Colonic mucosa (tissue), 4 donors: ENCODE results near the gene YIPF4. TPM values are rescaled to one million over a fixed set of nuclear protein-coding genes. Genes with fewer than 3 reads are reported as not detected.
A peak's percentile ranks its signal among the peaks of the same experiment; 100 is the strongest.
"Not testable (repeated sequence)": the region's sequence is repeated elsewhere in the genome, so short reads cannot be mapped to it uniquely, and the experiment has no call there.

Source experiments
- DNase-seq: peaks from one replicate; pipeline ENCODE4 v3.0.0-alpha.2; 2020
- H3K27ac ChIP-seq: fragments of 200-600 bp; one replicate; pipeline ENCODE4 v1.8.0; 2021
- H3K27me3 ChIP-seq: fragments of 200-600 bp; one replicate; pipeline ENCODE4 v1.8.0; 2021
- H3K36me3 ChIP-seq: fragments of 200-600 bp; one replicate; pipeline ENCODE4 v1.8.0; 2021
- H3K4me1 ChIP-seq: fragments of 200-600 bp; one replicate; pipeline ENCODE4 v1.8.0; 2021; ENCODE audit warnings: mild to moderate bottlenecking
- H3K4me3 ChIP-seq: fragments of 200-600 bp; one replicate; pipeline ENCODE4 v1.8.0; 2021
- H3K9ac ChIP-seq, 2 donors: one replicate each; pipeline ENCODE4 v1.7.0; 2013; ENCODE audit warnings: control low read depth in 2 of 2, low read depth in 2 of 2, low read length in 2 of 2
- H3K9me3 ChIP-seq: fragments of 200-600 bp; one replicate; pipeline ENCODE4 v1.8.0; 2021
- CTCF ChIP-seq: fragments of 200-600 bp; IDR thresholded peaks from one replicate; pipeline ENCODE4 v1.8.0; 2022; ENCODE audit warnings: antibody characterized with exemption, mild to moderate bottlenecking
- intact Hi-C: fragments of 100-400 bp; cut with DNase I; formaldehyde crosslinking; loops from one replicate; pipeline ENCODE4 v1.14.1; 2022
- total RNA-seq, 2 donors: library from RNA; stranded (reverse); fragmentation: NEBNext Ultra II Directional in 1 of 2; extraction: Animal tissue kit (Norgen Biotek cat#: 25700) in 1 of 2; gene quantifications; one replicate each; pipeline ENCODE4 v1.2.1, GENCODE V29; 2021
- donor health status: healthy.
- donor health status: DM: no; HTN: no; CAD: no.
- donor health status: DM: no; HTN: no; CAD: no.

Gene YIPF4
- total RNA-seq, 2 donors from 2014 or later = 47.3 to 82.8 TPM

GRCh38 chr2:32278478-32278853 lies 762 bp downstream of the YIPF4 start:
- DNase-seq = no peak
- Histone ChIP-seq H3K27me3 (no peaks in the 10 kb centered on the region), H3K4me1 (no peaks in the 10 kb centered on the region), H3K27ac (peak overlapping the region; percentile 78), H3K36me3 (no peaks in the 10 kb centered on the region), H3K9me3 (no peaks in the 10 kb centered on the region), H3K9ac (peak overlapping the region; percentile 86 to 94), H3K4me3 (peak overlapping the region; percentile 86)
- no peak for TF ChIP-seq CTCF
- intact Hi-C loops = loop anchor here (10.0 kb wide), 1 partner anchor 114 kb away; the partner anchor contains the start of gene SLC30A6

DNA sequence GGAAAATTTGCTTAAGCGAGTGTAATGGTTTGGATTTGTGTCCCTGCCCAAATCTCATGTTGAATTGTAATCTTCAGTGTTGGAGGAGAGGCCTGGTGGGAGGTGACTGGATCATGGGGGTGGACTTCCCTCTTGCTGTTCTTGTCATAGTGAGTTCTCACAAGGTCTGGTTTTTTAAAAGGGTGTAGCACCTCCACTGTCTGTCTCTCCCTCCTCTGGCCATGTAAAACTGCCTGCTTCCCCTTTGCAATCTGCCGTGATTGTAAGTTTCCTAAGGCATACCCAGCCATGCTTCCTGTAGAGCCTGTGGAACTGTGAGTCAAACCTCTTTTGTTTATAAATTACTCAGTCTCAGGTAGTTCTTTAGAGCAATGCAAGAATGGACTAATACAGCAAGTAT lies 6.6 kb downstream of the YIPF4 start:
- DNase-seq = no peak
- Histone ChIP-seq H3K27ac (no peak overlapping the region), H3K27me3 (no peaks in the 10 kb centered on the region), H3K9ac (no peak overlapping the region), H3K4me3 (no peak overlapping the region), H3K36me3 (no peaks in the 10 kb centered on the region), H3K9me3 (no peaks in the 10 kb centered on the region), H3K4me1 (peaks cover 5% of the 10 kb centered on the region)
- intact Hi-C loops = no loop called here
- no peak for TF ChIP-seq CTCF

- no peak for DNase-seq
- Histone ChIP-seq H3K36me3 (no peaks in the 10 kb centered on the region), H3K4me1 (peaks cover 5% of the 10 kb centered on the region), H3K27ac (peak overlapping the region; percentile 78), H3K9ac (peak overlapping the region in 1 of 2 donors; percentile 34), H3K9me3 (no peaks in the 10 kb centered on the region), H3K27me3 (no peaks in the 10 kb centered on the region), H3K4me3 (no peak overlapping the region)
- no peak for TF ChIP-seq CTCF
- intact Hi-C loops = no loop called here
Measured at GRCh38 chr2:32289165-32289999, 11.7 kb downstream of the YIPF4 start.

DNA sequence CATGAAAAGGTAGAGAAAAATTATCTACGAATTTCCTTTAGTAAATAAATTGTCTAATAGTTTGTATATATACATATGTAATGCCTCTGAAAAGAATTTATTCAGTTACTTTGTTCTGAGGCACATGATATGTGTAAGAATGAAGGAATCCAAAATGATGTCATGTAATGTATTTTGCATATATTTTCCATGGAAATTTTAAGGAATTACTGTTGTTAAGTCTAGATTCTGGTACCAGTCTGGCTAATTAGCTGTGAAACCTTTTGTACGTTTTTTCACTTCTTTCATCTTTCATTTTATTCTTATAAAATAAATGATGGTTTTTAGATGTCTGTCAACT lies 12.3 kb downstream of the YIPF4 start:
- Histone ChIP-seq H3K4me1 (peaks cover 5% of the 10 kb centered on the region), H3K4me3 (no peak overlapping the region), H3K27me3 (no peaks in the 10 kb centered on the region), H3K27ac (no peak overlapping the region), H3K36me3 (no peaks in the 10 kb centered on the region), H3K9ac (no peak overlapping the region), H3K9me3 (no peaks in the 10 kb centered on the region)
- DNase-seq = no peak
- TF ChIP-seq CTCF = no peak
- intact Hi-C loops = no loop called here

DNA sequence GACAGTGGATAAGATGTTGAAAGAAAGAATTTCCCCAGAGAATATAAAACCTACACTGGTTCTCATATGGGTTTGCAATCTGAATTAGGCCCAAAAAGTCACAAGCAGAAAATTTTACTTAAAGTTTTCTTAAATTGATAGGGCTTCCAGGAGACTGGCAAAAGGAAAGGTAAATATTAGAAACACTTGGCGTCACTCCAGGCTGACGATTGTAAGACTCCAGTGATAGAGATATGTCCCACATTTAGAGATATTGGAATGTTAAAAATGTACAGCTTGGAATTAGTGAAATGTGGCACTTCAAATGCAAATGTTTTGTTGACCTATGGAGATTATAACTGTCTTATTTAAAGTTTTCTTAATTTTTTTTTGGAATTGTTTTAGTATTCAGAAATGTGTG lies 14.0 kb downstream of the YIPF4 start:
- H3K9me3 ChIP-seq = no peaks in the 10 kb centered on the region
- no peaks in the 10 kb centered on the region for H3K27me3 ChIP-seq
- H3K9ac ChIP-seq = no peak overlapping the region
- DNase-seq = peak; percentile 43
- H3K27ac ChIP-seq = no peak overlapping the region
- intact Hi-C loops = no loop called here
- TF ChIP-seq CTCF = no peak
- H3K4me3 ChIP-seq = no peak overlapping the region
- peaks cover 5% of the 10 kb centered on the region for H3K4me1 ChIP-seq
- no peaks in the 10 kb centered on the region for H3K36me3 ChIP-seq

DNA sequence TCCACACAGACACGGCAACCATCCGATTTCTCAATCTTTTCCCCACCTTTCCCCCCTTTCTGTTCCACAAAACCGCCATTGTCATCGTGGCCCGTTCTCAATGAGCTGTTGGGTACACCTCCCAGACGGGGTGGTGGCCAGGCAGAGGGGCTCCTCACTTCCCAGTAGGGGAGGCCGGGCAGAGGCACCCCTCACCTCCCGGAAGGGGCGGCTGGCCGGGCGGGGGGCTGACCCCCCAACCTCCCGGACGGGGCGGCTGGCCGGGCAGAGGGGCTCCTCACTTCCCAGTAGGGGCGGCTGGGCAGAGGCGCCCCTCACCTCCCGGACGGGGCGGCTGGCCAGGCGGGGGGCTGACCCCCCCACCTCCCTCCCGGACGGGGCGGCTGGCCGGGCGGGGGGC lies 15.8 kb downstream of the YIPF4 start:
- H3K4me3 ChIP-seq, H3K9me3 ChIP-seq, H3K9ac ChIP-seq, H3K27ac ChIP-seq, H3K4me1 ChIP-seq, H3K27me3 ChIP-seq, DNase-seq, intact Hi-C loops, H3K36me3 ChIP-seq: not testable (repeated sequence)

GRCh38 chr2:32293966-32294562 lies 16.4 kb downstream of the YIPF4 start:
- H3K27me3 ChIP-seq, H3K36me3 ChIP-seq, H3K4me1 ChIP-seq, DNase-seq, H3K9ac ChIP-seq, H3K27ac ChIP-seq, intact Hi-C loops, H3K9me3 ChIP-seq, H3K4me3 ChIP-seq: not testable (repeated sequence)
